ENCODE measurements around the gene SDHAF4.

DNA sequence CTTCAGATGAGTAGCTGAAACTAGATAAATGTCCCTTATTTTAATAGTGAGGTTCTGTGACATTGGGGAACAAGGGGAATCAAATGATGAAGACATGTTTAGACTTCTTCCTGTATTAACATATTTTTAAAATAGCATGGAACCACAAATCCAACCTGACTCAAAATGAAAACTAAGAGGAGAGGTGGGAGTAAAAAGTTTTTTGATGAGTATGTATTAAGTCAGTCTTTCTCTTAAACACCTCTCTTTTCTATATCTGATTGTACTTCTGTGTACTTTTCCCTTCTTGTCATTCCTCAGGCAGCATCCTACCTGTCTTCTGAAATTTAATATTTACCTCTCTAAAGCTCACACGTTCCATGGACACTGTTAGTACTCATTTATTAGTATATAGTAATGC is 8.7 kb upstream of the SDHAF4 start:
- TF ChIP-seq, protein P1, sequence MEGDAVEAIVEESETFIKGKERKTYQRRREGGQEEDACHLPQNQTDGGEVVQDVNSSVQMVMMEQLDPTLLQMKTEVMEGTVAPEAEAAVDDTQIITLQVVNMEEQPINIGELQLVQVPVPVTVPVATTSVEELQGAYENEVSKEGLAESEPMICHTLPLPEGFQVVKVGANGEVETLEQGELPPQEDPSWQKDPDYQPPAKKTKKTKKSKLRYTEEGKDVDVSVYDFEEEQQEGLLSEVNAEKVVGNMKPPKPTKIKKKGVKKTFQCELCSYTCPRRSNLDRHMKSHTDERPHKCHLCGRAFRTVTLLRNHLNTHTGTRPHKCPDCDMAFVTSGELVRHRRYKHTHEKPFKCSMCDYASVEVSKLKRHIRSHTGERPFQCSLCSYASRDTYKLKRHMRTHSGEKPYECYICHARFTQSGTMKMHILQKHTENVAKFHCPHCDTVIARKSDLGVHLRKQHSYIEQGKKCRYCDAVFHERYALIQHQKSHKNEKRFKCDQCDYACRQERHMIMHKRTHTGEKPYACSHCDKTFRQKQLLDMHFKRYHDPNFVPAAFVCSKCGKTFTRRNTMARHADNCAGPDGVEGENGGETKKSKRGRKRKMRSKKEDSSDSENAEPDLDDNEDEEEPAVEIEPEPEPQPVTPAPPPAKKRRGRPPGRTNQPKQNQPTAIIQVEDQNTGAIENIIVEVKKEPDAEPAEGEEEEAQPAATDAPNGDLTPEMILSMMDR (conservative IDR thresholded peaks at IDR 0.05 in 1 of 2, IDR thresholded peaks at IDR 0.05 in 1 of 2; ENCODE audit: low read depth in 1 of 2, low read length in 2 of 2), result no peak
- no peak for TF ChIP-seq EZH2 (IDR thresholded peaks at IDR 0.05; ENCODE audit: low read length, missing control alignments)
